Peyer's patch (tissue), 4 donors: ENCODE measurements around the gene PERCC1.

Source experiments
- POLR2A ChIP-seq, 2 donors: fragments of 450-650 bp; IDR thresholded peaks; one replicate each; pipeline ENCODE4 v1.5.1; 2017; ENCODE audit warnings: antibody characterized with exemption in 2 of 2, mild to moderate bottlenecking in 2 of 2, moderate library complexity in 2 of 2
- TF ChIP-seq, protein P1 (sequence below), 6 experiments: fragments of 450-650 bp in 4 of 6; fragments of 200-600 bp in 2 of 6; sonication (generic) in 1 of 6; IDR thresholded peaks; one replicate each; pipeline ENCODE4 v1.5.1; 2017 to 2019; ENCODE audit warnings: antibody characterized with exemption in 6 of 6, mild to moderate bottlenecking in 3 of 6, moderate library complexity in 1 of 6

DNA sequence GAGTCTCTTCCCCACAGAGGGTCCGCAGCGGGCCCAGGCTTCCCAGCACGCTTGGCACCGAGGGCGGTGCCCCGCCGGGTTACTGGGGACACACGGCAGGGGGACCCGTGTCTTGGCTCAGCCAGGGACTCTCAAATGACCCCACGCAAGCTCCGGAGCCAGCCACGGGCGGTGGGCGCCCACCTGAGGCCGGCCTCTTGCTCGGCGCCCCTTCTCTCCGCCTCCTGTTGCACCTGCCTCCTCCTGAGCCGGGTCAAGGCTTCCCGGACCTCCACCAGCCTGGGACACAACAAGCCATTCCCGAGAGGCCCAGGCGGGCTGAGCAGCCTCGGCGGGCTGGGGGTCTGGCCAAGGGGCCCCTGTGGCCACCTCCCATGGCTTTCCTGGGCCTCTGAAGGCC, 11.8 kb downstream of the PERCC1 start:
- TF ChIP-seq, protein P1, sequence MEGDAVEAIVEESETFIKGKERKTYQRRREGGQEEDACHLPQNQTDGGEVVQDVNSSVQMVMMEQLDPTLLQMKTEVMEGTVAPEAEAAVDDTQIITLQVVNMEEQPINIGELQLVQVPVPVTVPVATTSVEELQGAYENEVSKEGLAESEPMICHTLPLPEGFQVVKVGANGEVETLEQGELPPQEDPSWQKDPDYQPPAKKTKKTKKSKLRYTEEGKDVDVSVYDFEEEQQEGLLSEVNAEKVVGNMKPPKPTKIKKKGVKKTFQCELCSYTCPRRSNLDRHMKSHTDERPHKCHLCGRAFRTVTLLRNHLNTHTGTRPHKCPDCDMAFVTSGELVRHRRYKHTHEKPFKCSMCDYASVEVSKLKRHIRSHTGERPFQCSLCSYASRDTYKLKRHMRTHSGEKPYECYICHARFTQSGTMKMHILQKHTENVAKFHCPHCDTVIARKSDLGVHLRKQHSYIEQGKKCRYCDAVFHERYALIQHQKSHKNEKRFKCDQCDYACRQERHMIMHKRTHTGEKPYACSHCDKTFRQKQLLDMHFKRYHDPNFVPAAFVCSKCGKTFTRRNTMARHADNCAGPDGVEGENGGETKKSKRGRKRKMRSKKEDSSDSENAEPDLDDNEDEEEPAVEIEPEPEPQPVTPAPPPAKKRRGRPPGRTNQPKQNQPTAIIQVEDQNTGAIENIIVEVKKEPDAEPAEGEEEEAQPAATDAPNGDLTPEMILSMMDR (IDR thresholded peaks at IDR 0.05) = no peak
- no peak for TF ChIP-seq POLR2A (IDR thresholded peaks at IDR 0.05)
